Stimulated activated CD8-positive, alpha-beta memory T cell treated with anti-CD3 and anti-CD28 coated beads, Interleukin-7, amount 100 ng/mL, for 48 hours (primary cell): Measurements from ENCODE around the gene HOXB7.

ENCODE experiments used
- DNase-seq, 2 donors: peaks; one replicate each; pipeline ENCODE4 v3.0.0-alpha.2; 2020; ENCODE audit warnings: low read depth in 1 of 2; ENCODE audit errors: extremely low read depth in 1 of 2

Gene HOXB7

GRCh38 chr17:48611213-48611612 lies 396 bp upstream of the HOXB7 start:
- DNase-seq = no peak

- DNase-seq = no peak
Observed at GRCh38 chr17:48609759-48610281, 997 bp downstream of the HOXB7 start.

GRCh38 chr17:48609033-48609432 lies 1.8 kb downstream of the HOXB7 start:
- DNase-seq = no peak

GRCh38 chr17:48608494-48608834 lies 2.4 kb downstream of the HOXB7 start:
- no peak for DNase-seq

GRCh38 chr17:48606892-48607614 lies 3.8 kb downstream of the HOXB7 start:
- DNase-seq = no peak

- DNase-seq = no peak
Observed at GRCh38 chr17:48605991-48606891, 4.6 kb downstream of the HOXB7 start.

GRCh38 chr17:48605409-48605919 lies 5.4 kb downstream of the HOXB7 start:
- no peak for DNase-seq

GRCh38 chr17:48604770-48605329 lies 6.0 kb downstream of the HOXB7 start, which contains the start of gene HOXB6:
Gene HOXB6, minus strand, starts transcription at chr17:48604986. Its CDS starts 6,836 bp downstream, at chr17:48598150.
- no peak for DNase-seq

- DNase-seq = no peak
Observed at GRCh38 chr17:48603959-48604769, 6.7 kb downstream of the HOXB7 start.

- DNase-seq = no peak
Observed at GRCh38 chr17:48601539-48602425, 9.0 kb downstream of the HOXB7 start.

- no peak for DNase-seq
Observed at GRCh38 chr17:48601207-48601538, 9.6 kb downstream of the HOXB7 start.

- no peak for DNase-seq
Observed at GRCh38 chr17:48600244-48601098, 10.3 kb downstream of the HOXB7 start.

GRCh38 chr17:48599354-48599753 lies 11.5 kb downstream of the HOXB7 start:
- DNase-seq = no peak

GRCh38 chr17:48598736-48599135 lies 12.1 kb downstream of the HOXB7 start:
- DNase-seq = no peak

GRCh38 chr17:48597778-48598631 lies 12.8 kb downstream of the HOXB7 start:
- no peak for DNase-seq

- DNase-seq = no peak
Observed at GRCh38 chr17:48597528-48597777, 13.4 kb downstream of the HOXB7 start.

GRCh38 chr17:48596735-48597527 lies 13.9 kb downstream of the HOXB7 start:
- DNase-seq = no peak
